ENCODE results near the gene GLS2. TPM values are rescaled to one million over a fixed set of nuclear protein-coding genes. Genes with fewer than 3 reads are reported as not detected.

Gene GLS2
- total RNA-seq, 2 experiments from 2014 or later, result 0.70 to 1.1 TPM

DNA sequence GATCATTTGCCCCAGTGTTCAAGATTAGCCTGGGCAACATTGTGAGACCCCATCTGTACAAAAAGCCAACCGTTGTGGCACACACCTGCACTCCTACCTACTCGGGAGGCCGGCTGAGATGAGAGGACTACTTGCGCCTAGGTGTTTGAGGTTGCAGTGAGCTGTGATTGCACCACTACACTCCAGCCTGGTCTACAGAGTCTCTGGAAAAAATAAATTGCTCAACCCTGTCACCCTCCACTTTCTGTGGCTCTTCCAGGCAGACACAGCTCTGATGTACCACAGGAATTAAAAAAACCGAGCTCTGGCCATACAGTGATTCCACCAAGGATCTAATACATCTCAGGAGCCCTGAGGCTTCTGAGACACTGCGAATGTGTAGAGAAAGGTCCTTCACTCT is 53.1 kb downstream of the GLS2 start:
- ChIA-PET CTCF (no interaction called here), POLR2A (no interaction called here)
- ATAC-seq (no peak), DNase-seq (no peak)
- Mint-ChIP-seq H3K4me1 (ENCODE audit: low read depth) (peaks cover 1% of the 10 kb centered on the region), H3K36me3 (ENCODE audit: low read depth) (peaks cover 29% of the 10 kb centered on the region), H3K4me3 (no peak overlapping the region), H3K27ac (peak overlapping the region; percentile 9), H3K9me3 (ENCODE audit: insufficient read depth) (no peaks in the 10 kb centered on the region), H3K27me3 (ENCODE audit: low read depth) (no peaks in the 10 kb centered on the region)

DNA sequence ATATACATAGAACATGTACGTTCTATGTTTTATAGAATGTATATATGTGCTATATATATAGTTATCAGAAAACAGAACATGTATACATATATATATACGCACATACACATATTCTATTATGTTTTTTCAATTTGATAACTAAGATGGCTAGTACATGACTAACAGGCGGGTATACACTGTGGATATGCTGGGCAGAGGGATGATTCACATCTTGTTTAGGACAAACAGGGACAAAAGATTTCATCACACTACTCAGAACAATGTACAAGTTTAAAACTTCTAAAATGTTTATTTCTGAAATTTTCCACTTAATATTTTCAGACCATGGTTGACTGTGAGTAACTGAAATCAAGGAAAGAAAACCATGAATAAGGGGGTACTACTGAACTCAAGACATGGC is 56.1 kb downstream of the GLS2 start:
- Mint-ChIP-seq H3K4me1 (ENCODE audit: low read depth) (no peaks in the 10 kb centered on the region), H3K36me3 (ENCODE audit: low read depth) (peaks cover 42% of the 10 kb centered on the region), H3K9me3 (ENCODE audit: insufficient read depth) (no peaks in the 10 kb centered on the region), H3K27ac (no peak overlapping the region), H3K4me3 (no peak overlapping the region), H3K27me3 (ENCODE audit: low read depth) (no peaks in the 10 kb centered on the region)
- DNase-seq (no peak), ATAC-seq (no peak)
- ChIA-PET POLR2A (no interaction called here), CTCF (no interaction called here)

DNA sequence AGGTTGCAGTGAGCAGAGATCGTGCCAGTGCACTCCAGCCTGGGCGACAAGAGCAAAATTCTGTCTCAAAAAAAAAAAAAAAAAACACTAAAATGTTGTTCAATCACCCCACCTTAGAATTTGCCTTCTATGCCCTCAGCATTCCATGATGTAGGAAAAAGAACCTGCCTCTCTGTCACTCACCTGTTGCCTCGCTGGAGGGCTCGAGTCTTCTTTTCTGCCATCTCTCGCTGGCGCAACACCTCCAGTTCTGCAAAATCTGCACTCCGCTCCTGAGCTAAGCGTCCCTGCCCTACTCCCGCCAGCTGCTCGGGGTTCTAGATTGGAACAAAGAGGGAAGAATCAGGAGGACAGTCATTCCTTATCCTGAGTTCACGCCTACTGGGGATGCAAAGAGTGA is 56.7 kb downstream of the GLS2 start:
- Mint-ChIP-seq H3K4me1 (ENCODE audit: low read depth) (no peaks in the 10 kb centered on the region), H3K27ac (no peak overlapping the region), H3K4me3 (no peak overlapping the region), H3K27me3 (ENCODE audit: low read depth) (no peaks in the 10 kb centered on the region), H3K36me3 (ENCODE audit: low read depth) (peaks cover 40% of the 10 kb centered on the region), H3K9me3 (ENCODE audit: insufficient read depth) (no peaks in the 10 kb centered on the region)
- no peak for DNase-seq
- ATAC-seq, result no peak
- POLR2A ChIA-PET, result no interaction called here
- CTCF ChIA-PET, result no interaction called here

DNA sequence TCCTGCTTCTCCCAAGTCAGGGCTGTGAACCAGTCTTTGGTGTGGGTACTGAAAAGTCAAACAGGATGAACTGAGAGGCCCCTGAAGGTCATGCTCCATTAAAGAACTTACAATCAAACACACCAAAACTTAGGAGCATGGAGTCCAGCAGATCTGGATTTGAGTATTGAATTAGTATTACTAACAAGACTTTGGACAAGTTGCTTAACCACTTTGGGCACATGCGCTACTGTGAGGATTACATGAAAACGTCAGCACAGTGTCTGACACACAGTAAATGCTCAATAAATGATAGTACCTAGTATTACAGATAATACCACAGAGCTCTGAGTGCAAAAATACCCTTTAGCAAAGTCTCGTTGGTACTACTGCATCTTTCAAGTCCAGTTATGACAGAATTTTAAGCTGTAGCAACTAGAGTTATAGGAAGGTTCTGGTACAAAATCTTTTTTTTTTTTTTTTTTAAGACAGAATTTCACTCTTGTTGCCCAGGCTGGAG is 62.0 kb downstream of the GLS2 start:
- no peak for DNase-seq
- CTCF ChIA-PET, result no interaction called here
- POLR2A ChIA-PET, result interaction anchor here (0.7 kb wide), 1 partner anchor 23 kb away, joined by 6 read pairs; the partner anchor contains the start of gene TIMELESS
- Mint-ChIP-seq H3K4me3 (no peak overlapping the region), H3K27ac (no peak overlapping the region), H3K27me3 (ENCODE audit: low read depth) (no peaks in the 10 kb centered on the region), H3K4me1 (ENCODE audit: low read depth) (peaks cover 8% of the 10 kb centered on the region), H3K36me3 (ENCODE audit: low read depth) (peaks cover 66% of the 10 kb centered on the region), H3K9me3 (ENCODE audit: insufficient read depth) (no peaks in the 10 kb centered on the region)
- ATAC-seq, result no peak

DNA sequence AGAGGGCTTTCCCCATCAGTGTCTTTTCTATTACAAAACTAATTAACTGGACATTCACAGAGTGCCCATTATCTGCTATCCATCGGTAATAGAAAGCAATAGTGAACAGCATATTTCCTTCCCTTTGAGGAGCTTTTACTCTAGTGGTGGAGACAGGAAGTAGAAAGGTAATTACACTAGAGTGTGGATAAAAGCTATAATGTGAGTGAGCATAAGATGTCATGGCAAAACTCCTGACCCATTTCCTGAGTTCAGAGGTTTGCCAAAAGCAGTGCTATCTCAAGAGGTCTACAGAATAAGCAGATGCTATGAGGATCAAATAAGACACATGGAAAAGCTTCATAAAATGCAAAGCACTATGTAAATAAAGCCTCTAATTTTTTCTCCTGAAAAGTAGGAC is 62.8 kb downstream of the GLS2 start:
- POLR2A ChIA-PET, result interaction anchor here (0.5 to 1.1 kb wide), 3 partner anchors 23 to 87 kb away, joined by 3 read pairs; partner anchors contain the start of genes IL23A and TIMELESS
- Mint-ChIP-seq H3K4me3 (no peak overlapping the region), H3K9me3 (ENCODE audit: insufficient read depth) (no peaks in the 10 kb centered on the region), H3K4me1 (ENCODE audit: low read depth) (peaks cover 8% of the 10 kb centered on the region), H3K27me3 (ENCODE audit: low read depth) (no peaks in the 10 kb centered on the region), H3K27ac (peak overlapping the region; percentile 62), H3K36me3 (ENCODE audit: low read depth) (peaks cover 64% of the 10 kb centered on the region)
- CTCF ChIA-PET, result interaction anchor here (1.2 to 3.5 kb wide), 2 partner anchors 29 to 39 kb away, joined by 3 to 13 read pairs; no protein-coding TSS in a partner anchor
- no peak for ATAC-seq
- no peak for DNase-seq

Other genes starting within 250 kb of the GLS2 start
- 10 to 100 TPM; 54.5 to 55.0 TPM for gene ANKRD52, start 229.8 kb downstream of the GLS2 start, total RNA-seq
- 10 to 100 TPM; 19.6 to 19.7 TPM for gene COQ10A, start 221.2 kb downstream of the GLS2 start, total RNA-seq
- gene CS, start 187.8 kb downstream of the GLS2 start, total RNA-seq, result 100 to 1,000 TPM; 218 to 228 TPM
- gene CNPY2, start 172.2 kb downstream of the GLS2 start, total RNA-seq, result 100 to 1,000 TPM; 112 to 113 TPM
- gene PAN2, start 154.2 kb downstream of the GLS2 start, total RNA-seq, result 10 to 100 TPM; 61.8 to 63.7 TPM
- gene IL23A, start 149.3 kb downstream of the GLS2 start, total RNA-seq, result 1 to 10 TPM; 3.5 to 3.7 TPM
- 100 to 1,000 TPM; 193 to 194 TPM for gene STAT2, start 128.1 kb downstream of the GLS2 start, total RNA-seq
- gene APOF, start 125.3 kb downstream of the GLS2 start, total RNA-seq, result not detected
- gene TIMELESS, start 38.7 kb downstream of the GLS2 start, total RNA-seq, result 10 to 100 TPM; 62.7 to 65.7 TPM
- gene MIP, start 33.5 kb downstream of the GLS2 start, total RNA-seq, result not detected
- 1 to 10 TPM; 2.9 to 3.1 TPM for gene SPRYD4, start 19.6 kb downstream of the GLS2 start, total RNA-seq
- 1 to 10 TPM; 4.8 to 5.5 TPM for gene RBMS2, start 33.7 kb upstream of the GLS2 start, total RNA-seq
- gene BAZ2A, start 142.2 kb upstream of the GLS2 start, total RNA-seq, result 10 to 100 TPM; 92.2 to 96.0 TPM
- gene ATP5F1B, start 157.8 kb upstream of the GLS2 start, total RNA-seq, result 100 to 1,000 TPM; 669 to 680 TPM
- 100 to 1,000 TPM; 273 to 290 TPM for gene PTGES3, start 200.1 kb upstream of the GLS2 start, total RNA-seq
- gene NACA, start 237.1 kb upstream of the GLS2 start, total RNA-seq, result 100 to 1,000 TPM; 793 to 820 TPM

All from activated CD8-positive, alpha-beta T cell treated with anti-CD3 and anti-CD28 coated beads, Interleukin-2, amount 10 ng/mL, durations not matched to agents 7 days and 5 days (primary cell).